Inferior parietal cortex (tissue), 1 donor: Measurements from ENCODE around the gene SORT1.
"Not testable (repeated sequence)": the region's sequence is repeated elsewhere in the genome, so short reads cannot be mapped to it uniquely, and the experiment has no call there.

Source experiments
- DNase-seq: peaks from one replicate; pipeline ENCODE4 v3.0.0-alpha.2; 2016; ENCODE audit errors: extremely low spot score

The SORT1 gene

DNA sequence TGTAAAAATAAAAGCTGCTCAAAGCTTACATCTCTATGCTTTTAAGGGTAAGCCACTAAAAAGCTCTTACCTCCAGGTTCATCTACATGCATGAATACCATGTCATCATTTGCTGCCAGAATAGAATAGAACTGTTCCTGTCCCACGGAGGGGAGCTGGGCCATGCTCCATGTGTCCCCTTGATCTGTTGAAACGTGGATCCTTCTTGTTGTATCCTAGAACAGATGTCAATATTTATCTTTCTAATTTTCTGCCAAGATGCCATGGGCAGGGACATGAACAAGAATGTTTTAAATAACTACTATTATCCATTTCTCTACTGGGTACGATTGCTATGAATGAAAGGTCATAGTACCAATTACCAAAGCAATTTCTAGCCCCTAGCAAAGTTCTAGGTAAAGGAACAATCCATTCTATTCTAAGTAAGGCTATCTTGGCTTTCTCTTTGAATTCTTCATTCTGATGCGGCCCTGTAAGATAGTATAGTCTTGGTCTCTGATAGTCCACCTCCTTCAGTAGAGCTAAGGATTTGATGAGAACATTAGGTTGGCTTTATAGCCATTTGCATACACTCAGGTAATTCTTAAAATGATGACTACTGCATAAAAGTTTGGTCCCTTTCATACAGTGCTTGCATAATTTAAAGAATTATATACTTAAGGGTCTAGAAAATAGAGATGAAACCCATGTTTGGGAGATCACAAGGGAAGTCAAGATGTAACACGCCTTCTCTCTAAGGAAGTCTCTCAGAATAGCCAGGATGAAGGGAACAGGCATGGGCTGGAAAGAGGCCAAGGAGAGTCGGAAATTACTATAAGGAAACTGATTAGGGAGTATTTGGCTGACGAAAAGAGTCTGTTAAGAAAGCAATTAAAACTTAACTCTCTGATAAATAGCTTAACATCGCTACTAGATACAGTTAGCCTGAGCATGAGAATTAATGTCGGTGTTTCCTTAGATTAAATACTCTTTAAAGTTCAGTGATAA is 55.5 kb downstream of the SORT1 start:
- DNase-seq = no peak

GRCh38 chr1:109338608-109339007 is 59.1 kb downstream of the SORT1 start:
- DNase-seq = no peak

DNA sequence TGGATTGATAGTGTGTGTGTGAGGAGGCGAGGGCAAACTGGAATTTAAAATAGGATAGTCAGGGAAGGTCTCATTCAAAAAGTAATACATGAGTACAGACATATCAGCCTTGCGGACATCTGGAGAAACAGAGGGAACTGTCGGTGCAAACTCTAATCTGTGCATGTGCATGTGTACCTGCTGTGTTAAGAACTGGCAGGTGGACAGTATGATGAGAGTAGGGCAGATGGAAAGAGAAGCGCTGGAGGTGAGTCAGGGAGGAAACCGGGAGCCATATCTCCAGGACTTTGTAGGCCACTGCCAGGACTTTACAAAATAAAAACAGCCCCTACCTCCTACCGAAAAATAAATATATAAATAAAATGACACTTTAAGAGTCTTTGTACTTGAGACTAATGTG is 59.6 kb downstream of the SORT1 start:
- DNase-seq = no peak

DNA sequence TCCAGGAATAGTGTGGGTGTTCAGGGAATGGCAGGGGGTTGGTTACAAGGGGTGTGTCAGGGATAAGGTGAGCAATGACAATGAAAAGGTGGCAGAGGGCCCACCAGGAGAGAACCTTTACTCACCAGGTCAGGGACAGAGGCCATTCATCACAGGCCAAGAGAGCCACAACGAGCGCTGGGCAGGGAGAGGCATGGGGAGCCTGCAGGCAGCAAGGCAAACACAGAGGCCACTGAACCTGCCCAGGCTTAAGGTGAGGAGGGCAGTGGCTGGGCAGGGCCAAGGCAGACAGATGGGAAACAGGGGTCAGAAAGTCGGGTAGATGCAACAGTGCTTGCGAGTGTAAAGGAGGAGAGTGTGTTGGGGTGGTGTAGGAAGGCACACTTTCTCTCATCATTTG is 62.6 kb downstream of the SORT1 start:
- no peak for DNase-seq

GRCh38 chr1:109331113-109331512 is 66.6 kb downstream of the SORT1 start:
- no peak for DNase-seq

DNA sequence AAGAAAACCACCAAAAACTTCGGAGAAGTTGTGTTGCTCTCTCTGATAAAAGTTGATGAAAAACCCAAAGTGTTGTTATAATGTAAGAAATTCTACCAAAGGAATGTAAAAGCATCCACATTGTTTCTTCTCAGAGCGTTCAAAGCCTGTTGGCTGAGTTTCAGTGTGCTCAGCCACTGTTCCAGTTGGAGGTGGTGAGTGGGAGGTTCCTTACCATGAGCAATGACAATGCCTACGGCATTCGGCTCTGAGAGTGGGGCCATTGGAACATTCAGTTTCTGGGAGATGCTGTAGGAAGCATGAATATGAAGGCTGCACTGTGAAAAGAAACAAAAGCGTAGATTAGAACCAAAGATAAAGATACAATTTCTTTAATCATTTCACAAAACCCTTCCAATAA is 70.4 kb downstream of the SORT1 start:
- DNase-seq = peak; percentile 74

GRCh38 chr1:109322974-109323373 is 74.7 kb downstream of the SORT1 start:
- peak; percentile 51 for DNase-seq

DNA sequence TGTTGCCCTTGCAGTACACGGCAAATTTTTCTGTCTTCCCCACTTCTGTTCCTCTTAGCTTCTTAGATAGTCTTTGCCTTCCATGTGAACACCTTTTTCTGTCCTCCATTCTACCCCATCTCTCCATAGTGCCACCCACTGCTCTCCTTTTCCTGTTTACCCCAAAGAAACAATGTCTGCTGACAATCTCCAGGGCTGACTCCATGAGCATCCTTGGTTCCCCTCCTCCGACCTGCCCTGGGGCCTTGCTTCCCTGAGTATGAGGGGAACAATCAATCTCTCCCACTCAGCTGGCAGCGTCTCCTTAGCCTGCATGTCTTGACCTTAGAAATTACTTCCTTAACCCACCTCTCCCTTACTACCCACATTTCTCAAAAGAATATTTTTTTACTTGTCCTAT is 78.6 kb downstream of the SORT1 start:
- no peak for DNase-seq

- no peak for DNase-seq
Measured at GRCh38 chr1:109316506-109316905, 81.2 kb downstream of the SORT1 start.

DNA sequence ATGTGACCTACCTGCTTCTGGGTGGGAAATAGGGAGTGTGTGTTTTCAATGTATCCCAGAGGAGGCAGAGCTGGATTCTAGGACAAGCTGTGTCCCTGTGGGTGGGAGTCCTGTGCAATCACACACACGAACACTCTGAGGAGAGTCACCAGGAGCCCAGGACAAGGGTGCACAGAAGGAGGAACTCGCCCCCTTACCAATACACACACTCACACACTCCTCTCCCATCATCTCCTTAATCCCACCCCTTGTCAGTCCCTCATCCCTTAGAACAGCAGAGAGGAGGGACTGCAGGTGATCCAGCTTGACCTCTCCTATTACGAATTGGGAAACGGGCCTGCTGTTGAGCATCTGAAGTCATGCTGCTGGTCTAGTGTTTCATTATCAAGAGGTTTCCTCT is 82.4 kb downstream of the SORT1 start:
- DNase-seq = no peak

DNA sequence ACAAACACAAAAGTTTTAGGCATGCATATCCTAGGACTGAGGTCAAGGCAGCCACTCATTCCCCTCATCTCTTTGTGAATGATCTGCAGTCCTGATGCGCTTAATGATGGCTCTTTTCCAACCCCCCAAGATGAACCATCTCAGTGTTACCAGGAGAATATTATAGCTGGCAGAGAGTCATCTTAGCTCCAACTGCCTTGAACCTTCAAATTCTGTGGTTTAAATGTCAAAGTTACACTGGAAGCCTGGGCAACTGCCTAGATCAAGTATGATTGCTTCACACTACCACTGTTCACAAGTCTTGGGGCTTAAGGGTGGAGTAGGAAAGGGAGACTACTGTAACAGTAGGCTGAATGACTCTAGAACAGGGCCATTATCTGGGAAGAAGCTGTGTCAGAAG is 82.9 kb downstream of the SORT1 start:
- no peak for DNase-seq

GRCh38 chr1:109312978-109313775 is 84.5 kb downstream of the SORT1 start:
- DNase-seq = peak; percentile 82

DNA sequence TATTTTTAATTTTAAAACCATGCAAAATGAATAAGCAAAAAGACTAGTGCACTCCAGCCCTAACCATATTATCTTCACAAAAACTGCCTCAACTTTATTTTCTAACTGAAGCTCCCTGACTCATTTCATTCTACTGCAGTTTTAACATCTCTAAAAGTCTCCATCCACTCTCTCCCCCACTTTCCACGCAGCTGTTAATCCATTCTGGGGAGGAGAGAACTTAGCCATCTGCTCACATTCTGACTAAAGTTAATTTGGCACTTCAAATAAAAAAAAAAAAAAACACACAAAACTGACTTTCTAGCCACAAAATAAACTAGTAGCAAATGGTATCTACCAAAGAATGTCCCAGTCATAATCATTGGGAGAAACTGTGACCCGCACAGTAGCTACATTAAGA is 85.5 kb downstream of the SORT1 start:
- peak; percentile 68 for DNase-seq

DNA sequence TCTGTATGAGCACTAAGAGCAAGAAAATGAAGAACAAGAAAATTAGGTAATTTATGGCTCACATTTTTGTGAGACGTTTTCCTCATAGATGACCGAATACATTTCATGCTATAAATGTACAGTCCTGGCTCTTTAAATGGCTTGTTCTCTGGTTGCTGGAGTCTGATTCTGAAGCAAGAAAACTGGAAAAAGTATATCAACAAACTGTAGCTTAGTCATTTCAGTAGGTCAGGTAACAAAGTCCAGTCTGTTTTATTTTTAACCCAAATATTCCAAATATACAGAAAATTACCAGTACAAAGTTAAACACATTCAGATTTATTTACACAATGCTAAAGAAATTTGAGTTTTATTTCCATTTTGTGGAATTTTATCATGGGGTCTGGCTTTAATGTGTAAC is 88.4 kb downstream of the SORT1 start:
- no peak for DNase-seq

GRCh38 chr1:109307274-109308021 is 90.3 kb downstream of the SORT1 start:
- DNase-seq = peak; percentile 66

DNA sequence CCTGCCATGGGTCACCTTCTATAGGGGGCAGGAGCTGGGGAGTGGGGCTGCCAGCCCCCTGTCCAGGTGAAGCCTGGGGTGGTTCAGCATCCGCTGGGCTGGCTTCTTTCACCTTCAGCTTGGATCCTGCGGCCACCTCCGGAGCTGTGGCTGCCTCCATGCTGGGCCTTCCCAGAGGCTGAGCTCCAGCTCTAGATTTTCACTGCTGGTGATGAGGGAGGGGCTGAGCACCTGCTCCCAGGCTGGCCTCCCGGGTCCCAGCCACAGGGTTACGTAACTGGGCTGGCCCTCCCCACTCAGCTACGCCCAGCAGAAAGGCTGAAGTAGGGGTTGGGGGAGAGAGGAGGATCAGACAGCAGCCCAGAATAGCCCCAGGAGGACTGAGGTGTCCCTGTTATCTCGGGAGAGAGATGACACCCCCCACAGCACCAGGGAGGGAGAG is 90.9 kb downstream of the SORT1 start, which contains the start of gene MYBPHL:
Gene MYBPHL, minus strand, starts transcription at position 180 of the 442 bp plus-strand sequence. Its CDS starts 20 bp downstream, at position 160.
- no peak for DNase-seq

DNA sequence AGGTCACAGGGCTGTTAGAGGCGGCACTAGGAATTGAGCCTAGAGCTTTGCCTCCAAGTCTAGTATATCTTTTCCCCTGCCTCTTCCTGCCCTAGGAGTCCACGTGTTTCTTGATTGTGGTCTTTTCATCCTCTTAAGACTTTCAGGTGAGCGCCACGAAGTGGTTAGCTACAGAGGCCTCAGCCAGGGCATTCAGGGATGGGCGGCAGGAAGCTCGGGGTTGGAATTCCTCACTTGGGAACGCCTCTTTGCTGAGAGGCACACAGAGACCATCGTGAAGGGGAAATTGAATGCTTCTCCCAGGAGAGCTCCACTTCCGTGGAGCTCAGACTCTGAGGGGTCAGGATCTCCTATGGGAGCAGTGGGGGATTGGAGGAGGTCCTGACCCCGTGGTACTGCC is 91.7 kb downstream of the SORT1 start:
- not testable (repeated sequence) for DNase-seq

DNA sequence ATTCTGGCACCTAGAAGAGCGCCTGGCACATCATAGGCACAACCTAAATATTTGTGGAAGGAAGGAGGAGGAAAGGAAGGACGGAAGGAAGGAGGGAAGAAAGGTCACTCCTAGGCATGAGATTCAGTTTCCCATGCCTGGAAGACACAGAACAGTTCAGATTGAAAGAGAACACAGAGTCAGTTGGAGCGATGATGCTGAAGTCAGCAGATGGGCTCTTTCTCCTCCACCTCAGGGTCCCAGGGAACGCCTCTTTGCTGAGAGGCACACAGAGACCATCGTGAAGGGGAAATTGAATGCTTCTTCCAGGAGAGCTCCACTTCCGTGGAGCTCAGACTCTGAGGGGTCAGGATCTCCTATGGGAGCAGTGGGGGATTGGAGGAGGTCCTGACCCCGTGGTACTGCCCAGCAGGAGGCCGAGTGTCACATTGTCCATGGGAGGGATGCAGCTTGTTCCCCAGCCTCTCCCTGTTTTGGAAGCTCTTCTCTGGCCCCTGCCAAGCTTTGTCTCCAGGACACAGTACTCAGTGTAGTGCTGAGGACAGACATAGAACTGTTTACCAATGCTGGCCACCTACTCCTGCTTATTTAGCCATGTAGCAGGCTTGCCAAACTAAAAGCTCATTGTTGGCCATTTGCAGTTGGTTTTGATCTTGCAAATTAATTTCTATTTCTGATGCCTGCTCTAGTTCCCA is 93.3 kb downstream of the SORT1 start:
- peak; percentile 86 for DNase-seq

DNA sequence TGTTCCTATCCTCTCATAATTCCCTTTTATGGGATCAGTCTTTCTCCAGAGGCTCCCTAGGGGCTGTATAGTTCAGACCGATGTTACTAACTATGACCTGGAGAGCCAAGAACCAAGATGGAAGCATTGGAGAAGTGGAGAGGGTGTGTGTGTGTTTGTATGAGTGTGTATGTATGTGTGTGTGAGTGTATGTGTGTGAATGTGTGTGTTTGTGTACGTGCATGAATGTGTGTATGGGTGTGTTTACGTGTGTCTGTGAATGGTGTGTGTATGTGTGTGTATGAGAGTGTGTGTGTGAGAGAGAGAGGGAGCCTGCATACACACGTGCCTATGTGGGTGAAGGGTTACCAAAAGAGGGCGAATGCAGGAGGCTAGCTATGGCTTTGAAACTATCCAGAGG is 95.8 kb downstream of the SORT1 start:
- no peak for DNase-seq

GRCh38 chr1:109300650-109301151 is 97.0 kb downstream of the SORT1 start:
- DNase-seq = no peak
